A549 (cell line): ENCODE measurements around the gene BMPR2. TPM values are rescaled to one million over a fixed set of nuclear protein-coding genes. Genes with fewer than 3 reads are reported as not detected.

Experiments used
- ATAC-seq, 2 experiments: fragments of 200-7000 bp in 1 of 2; fragments of >200 bp in 1 of 2; cut with Nextera tagmentation in 1 of 2; cut with Tn5 transposase in 1 of 2; 3 replicates each; pipeline versions ENCODE4 v1.8.0 to v1.9.1; 2018 to 2020; ENCODE audit warnings: mild to moderate bottlenecking in 1 of 2, moderate library complexity in 1 of 2
- CTCF ChIA-PET: fragments of 300-600 bp; sonication (Branson Sonifier 250); formaldehyde crosslinking; extraction: SDS; loops from one replicate; lab custom pipeline; 2021; ENCODE audit warnings: antibody characterized with exemption, inconsistent platforms; lab: Yijun Ruan, JAX
- POLR2A ChIA-PET: fragments of 350-600 bp; formaldehyde crosslinking; extraction: SDS; loops from one replicate; lab custom pipeline; 2021; ENCODE audit warnings: antibody characterized with exemption, inconsistent platforms; lab: Yijun Ruan, JAX
- DNase-seq, 2 experiments: peaks; one replicate each; pipeline versions ENCODE4 v3.0.0 to v3.0.0-alpha.2; 2011 to 2016; ENCODE audit warnings: low read depth in 1 of 2, low spot score in 1 of 2
- FAIRE-seq: peaks from 2 replicates; lab custom pipeline; 2011; peaks lifted over from hg19 to GRCh38; lab: Jason Lieb, UNC
- H3K27ac ChIP-seq, 2 experiments: fragments of >200 bp; sonication (Bioruptor Twin); formaldehyde crosslinking; 3 replicates each; pipeline ENCODE4 v1.5.1; 2016 to 2017
- H3K4me1 ChIP-seq: fragments of >200 bp; sonication (Bioruptor Twin); formaldehyde crosslinking; 3 replicates; pipeline ENCODE4 v1.6.1; 2016
- H3K4me2 ChIP-seq: fragments of >200 bp; sonication (Bioruptor Twin); formaldehyde crosslinking; 3 replicates; pipeline ENCODE4 v1.6.1; 2016
- H3K4me3 ChIP-seq: fragments of >200 bp; sonication (Bioruptor Twin); formaldehyde crosslinking; 3 replicates; pipeline ENCODE4 v1.5.1; 2016
- H3K9me3 ChIP-seq: fragments of >200 bp; sonication (Bioruptor Twin); formaldehyde crosslinking; 3 replicates; pipeline ENCODE4 v1.6.1; 2016
- CHD4 ChIP-seq: fragments of 200-600 bp; sonication (generic); IDR thresholded peaks from 2 replicates; pipeline ENCODE4 v1.6.1; 2016; ENCODE audit warnings: antibody characterized with exemption, mild to moderate bottlenecking, borderline replicate concordance
- CTCF ChIP-seq: fragments of >200 bp; sonication (Bioruptor Twin); formaldehyde crosslinking; IDR thresholded peaks from 3 replicates; pipeline ENCODE4 v1.5.1; 2016
- E2F6 ChIP-seq: IDR thresholded peaks from 2 replicates; pipeline ENCODE4 v1.6.1; 2012; ENCODE audit warnings: low read depth, borderline replicate concordance
- ELK1 ChIP-seq: fragments of 150-350 bp; IDR thresholded peaks from 2 replicates; pipeline ENCODE4 v1.6.1; 2014; ENCODE audit warnings: low read depth, mild to moderate bottlenecking, low read length
- FOSB ChIP-seq: fragments of 250-450 bp; sonication (Bioruptor Pico); IDR thresholded peaks from 2 replicates; pipeline ENCODE4 v1.5.0; 2020; ENCODE audit warnings: mild to moderate bottlenecking, moderate library complexity
- HOXB13 ChIP-seq: fragments of 250-450 bp; sonication (Bioruptor Pico); IDR thresholded peaks from 2 replicates; pipeline ENCODE4 v1.5.0; 2020; ENCODE audit warnings: low read depth, mild to moderate bottlenecking, moderate library complexity
- KDM1A ChIP-seq: fragments of 200-600 bp; sonication (generic); IDR thresholded peaks from 2 replicates; pipeline ENCODE4 v1.6.1; 2016; ENCODE audit warnings: low read depth, mild to moderate bottlenecking
- KDM5A ChIP-seq: fragments of 200-600 bp; sonication (generic); IDR thresholded peaks from 2 replicates; pipeline ENCODE4 v1.6.1; 2016; ENCODE audit warnings: antibody characterized with exemption, mild to moderate bottlenecking
- NPAS2 ChIP-seq: fragments of 250-450 bp; sonication (Bioruptor Pico); IDR thresholded peaks from 2 replicates; pipeline ENCODE4 v1.8.0; 2022; ENCODE audit warnings: mild to moderate bottlenecking, moderate library complexity, borderline replicate concordance
- NR3C1 ChIP-seq: fragments of >200 bp; sonication (Bioruptor Twin); formaldehyde crosslinking; IDR thresholded peaks from 3 replicates; pipeline ENCODE4 v1.6.1; 2017
- RAD21 ChIP-seq, 2 experiments: fragments of >200 bp in 1 of 2; sonication (Bioruptor Twin) in 1 of 2; formaldehyde crosslinking in 1 of 2; IDR thresholded peaks in 1 of 2; conservative IDR thresholded peaks in 1 of 2; 2 replicates in 1 of 2; 3 replicates in 1 of 2; pipeline ENCODE4 v1.6.1; 2012 to 2018; ENCODE audit warnings: inconsistent platforms in 1 of 2
- REST ChIP-seq: fragments of 200-600 bp; sonication (generic); IDR thresholded peaks from 2 replicates; pipeline ENCODE4 v1.6.1; 2016; ENCODE audit warnings: antibody characterized with exemption, mild to moderate bottlenecking, moderate library complexity
- RFX5 ChIP-seq: fragments of 450-650 bp; IDR thresholded peaks from 2 replicates; pipeline ENCODE4 v1.7.1; 2014; ENCODE audit warnings: antibody characterized with exemption, mild to moderate bottlenecking, moderate library complexity
- RNF2 ChIP-seq: fragments of 200-600 bp; sonication (generic); IDR thresholded peaks from 2 replicates; pipeline ENCODE4 v1.6.1; 2016; ENCODE audit warnings: low read depth, mild to moderate bottlenecking, antibody characterized with exemption, moderate library complexity, borderline replicate concordance
- SREBF2 ChIP-seq: fragments of 450-650 bp; IDR thresholded peaks from 2 replicates; pipeline ENCODE4 v1.6.1; 2014; ENCODE audit warnings: mild to moderate bottlenecking, moderate library complexity
- TFCP2L1 ChIP-seq: fragments of 250-450 bp; sonication (Bioruptor Pico); IDR thresholded peaks from 2 replicates; pipeline ENCODE4 v1.5.0; 2021; ENCODE audit warnings: mild to moderate bottlenecking
- TP53 ChIP-seq: fragments of 250-450 bp; sonication (Bioruptor Pico); IDR thresholded peaks from 2 replicates; pipeline ENCODE4 v1.5.0; 2021; ENCODE audit warnings: mild to moderate bottlenecking, moderate library complexity
- ZNF302 ChIP-seq: fragments of 250-450 bp; sonication (Bioruptor Pico); IDR thresholded peaks from 2 replicates; pipeline ENCODE4 v1.9.0; 2021; ENCODE audit warnings: inconsistent platforms, mild to moderate bottlenecking, moderate library complexity
- WGBS: methylation state at CpG from one replicate; pipeline ENCODE4 v1.1.6; 2017; ENCODE audit errors: missing lambda C conversion rate; 5-methylcytosine and 5-hydroxymethylcytosine counted together
- polyA plus RNA-seq, 4 experiments: library from polyadenylated mRNA; depleted of rRNA in 3 of 4; stranded (reverse); fragments of >200 nt; fragmentation: RNase III in 1 of 4; extraction: RNeasy Plus Mini Kit Qiagen cat#74134 plus additional on column Dnase treatment in 1 of 4; gene quantifications; 2 replicates in 3 of 4; 3 replicates in 1 of 4; pipeline ENCODE4 v1.2.3, GENCODE V29; 2011 to 2017
- TF ChIP-seq, protein P1 (sequence below): fragments of >200 bp; sonication (Bioruptor Twin); formaldehyde crosslinking; IDR thresholded peaks from 3 replicates; pipeline ENCODE4 v1.6.1; 2016

Gene BMPR2
- polyA plus RNA-seq, 2 of the 4 experiments (the other 2 are of a cell fraction), result 13.9 to 46.3 TPM

DNA sequence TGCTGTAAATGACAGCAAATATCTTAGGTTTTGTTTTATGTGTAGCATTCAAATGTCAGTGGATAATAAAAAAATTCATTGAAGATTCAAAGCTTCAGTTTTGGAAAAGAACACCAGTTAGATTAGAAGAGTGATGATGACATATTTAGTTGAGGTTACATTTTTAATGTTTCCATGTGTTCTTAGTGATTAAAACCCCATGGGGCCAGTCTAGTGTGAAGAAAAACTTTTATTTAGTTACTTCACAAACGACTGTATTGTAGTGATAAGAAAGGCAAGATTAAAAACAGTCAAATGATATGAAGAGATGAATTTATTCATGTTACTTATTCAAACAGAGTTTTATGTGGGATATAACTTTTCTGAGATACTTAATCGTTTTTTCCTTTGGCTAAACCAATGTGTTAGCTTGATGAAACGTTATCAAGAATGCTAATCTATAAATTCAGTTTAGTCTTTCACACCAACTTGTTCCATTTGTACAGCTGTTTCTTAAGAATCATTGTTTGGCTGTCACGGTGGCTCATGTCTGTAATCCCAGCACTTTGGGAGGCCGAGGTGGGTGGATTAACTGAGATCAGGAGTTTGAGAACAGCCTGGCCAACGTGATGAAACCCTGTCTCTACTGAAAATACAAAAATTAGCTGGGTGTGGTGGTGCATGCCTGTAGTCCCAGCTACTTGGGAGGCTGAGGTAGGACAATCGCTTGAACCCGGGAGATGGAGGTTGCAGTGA is 11.6 kb downstream of the BMPR2 start:
- POLR2A ChIA-PET, result interaction anchor here (1.0 kb wide), 1 partner anchor 11 kb away, joined by 6 read pairs; the partner anchor contains the start of gene BMPR2
- DNase-seq, result no peak

More for the DNA sequence above, 11.6 kb downstream of the BMPR2 start:
- Histone ChIP-seq H3K4me1 (0 out of 3 replicates have a peak, but pooled peaks cover 3% of the 10 kb centered on the region), H3K27ac (no peak overlapping the region), H3K9me3 (no peaks in the 10 kb centered on the region), H3K4me3 (no peak overlapping the region), H3K4me2 (no peak overlapping the region)
- 78% methylated on average over 8 of the region's 8 CpGs for WGBS
- CTCF ChIA-PET, result no interaction called here
- ATAC-seq, result no peak
- no peak for TF ChIP-seq CTCF
- TF ChIP-seq CHD4, result no peak
- TF ChIP-seq RAD21 (conservative IDR thresholded peaks at IDR 0.05 in 1 of 2, IDR thresholded peaks at IDR 0.05 in 1 of 2), result no peak
- TF ChIP-seq E2F6, result no peak
- TF ChIP-seq KDM1A, result no peak
- TF ChIP-seq KDM5A, result no peak
- TF ChIP-seq RNF2, result no peak
- TF ChIP-seq, protein P1, sequence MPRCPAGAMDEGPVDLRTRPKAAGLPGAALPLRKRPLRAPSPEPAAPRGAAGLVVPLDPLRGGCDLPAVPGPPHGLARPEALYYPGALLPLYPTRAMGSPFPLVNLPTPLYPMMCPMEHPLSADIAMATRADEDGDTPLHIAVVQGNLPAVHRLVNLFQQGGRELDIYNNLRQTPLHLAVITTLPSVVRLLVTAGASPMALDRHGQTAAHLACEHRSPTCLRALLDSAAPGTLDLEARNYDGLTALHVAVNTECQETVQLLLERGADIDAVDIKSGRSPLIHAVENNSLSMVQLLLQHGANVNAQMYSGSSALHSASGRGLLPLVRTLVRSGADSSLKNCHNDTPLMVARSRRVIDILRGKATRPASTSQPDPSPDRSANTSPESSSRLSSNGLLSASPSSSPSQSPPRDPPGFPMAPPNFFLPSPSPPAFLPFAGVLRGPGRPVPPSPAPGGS, result no peak
- no peak for TF ChIP-seq REST
- no peak for TF ChIP-seq SREBF2
- TF ChIP-seq ZNF302 (CRISPR knock-in tag), result no peak
- TF ChIP-seq NPAS2 (CRISPR knock-in tag), result no peak
- TF ChIP-seq TFCP2L1 (CRISPR knock-in tag), result no peak
- no peak for TF ChIP-seq RFX5
- TF ChIP-seq NR3C1, result no peak
- TF ChIP-seq TP53 (CRISPR knock-in tag), result no peak
- no peak for TF ChIP-seq FOSB (CRISPR knock-in tag)
- no peak for TF ChIP-seq ELK1
- no peak for TF ChIP-seq HOXB13 (CRISPR knock-in tag)
- no peak for FAIRE-seq
